Trophoblast cell (in vitro differentiated cells and primary cell): Measurements from ENCODE around the gene PPIA.

Experiments used
- DNase-seq, 2 donors: peaks; one replicate each; pipeline ENCODE4 v3.0.0-alpha.2; 2016
- H2AFZ ChIP-seq: 2 replicates; pipeline ENCODE4 v1.6.1; 2013; ENCODE audit warnings: low read length, moderate library complexity, mild to moderate bottlenecking; ENCODE audit not compliant: insufficient read depth, poor library complexity
- H2AK5ac ChIP-seq: 2 replicates; pipeline ENCODE4 v1.6.1; 2013; ENCODE audit warnings: mild to moderate bottlenecking, low read length
- H2BK120ac ChIP-seq: 2 replicates; pipeline ENCODE4 v1.6.1; 2013; ENCODE audit warnings: low read length, mild to moderate bottlenecking, moderate library complexity; ENCODE audit not compliant: insufficient read depth, poor library complexity
- H2BK12ac ChIP-seq: 2 replicates; pipeline ENCODE4 v1.6.1; 2013; ENCODE audit warnings: mild to moderate bottlenecking, low read length, moderate library complexity
- H2BK5ac ChIP-seq: 2 replicates; pipeline ENCODE4 v1.6.1; 2013; ENCODE audit warnings: low read length, low read depth, moderate library complexity, mild to moderate bottlenecking; ENCODE audit not compliant: poor library complexity
- H3K14ac ChIP-seq: 2 replicates; pipeline ENCODE4 v1.6.1; 2013; ENCODE audit warnings: mild to moderate bottlenecking, low read length
- H3K18ac ChIP-seq: 2 replicates; pipeline ENCODE4 v1.6.1; 2013; ENCODE audit warnings: mild to moderate bottlenecking, low read length
- H3K23ac ChIP-seq: 2 replicates; pipeline ENCODE4 v1.6.1; 2013; ENCODE audit warnings: low read length
- H3K27ac ChIP-seq: 2 replicates; pipeline ENCODE4 v1.5.1; 2013; ENCODE audit warnings: low read depth, mild to moderate bottlenecking, inconsistent platforms, low read length, moderate library complexity
- H3K27me3 ChIP-seq: 2 replicates; pipeline ENCODE4 v1.6.1; 2013; ENCODE audit warnings: inconsistent platforms, mild to moderate bottlenecking, low read length, moderate library complexity; ENCODE audit not compliant: insufficient read depth
- H3K36me3 ChIP-seq, 2 experiments: 1 replicate in 1 of 2; 2 replicates in 1 of 2; pipeline ENCODE4 v1.6.1; 2013; ENCODE audit warnings: low read length in 2 of 2, mild to moderate bottlenecking in 2 of 2, moderate library complexity in 1 of 2; ENCODE audit not compliant: insufficient read depth in 2 of 2, control insufficient read depth in 1 of 2
- H3K4ac ChIP-seq: 2 replicates; pipeline ENCODE4 v1.6.1; 2013; ENCODE audit warnings: low read depth, mild to moderate bottlenecking, low read length, moderate library complexity
- H3K4me1 ChIP-seq, 2 experiments: 1 replicate in 1 of 2; 2 replicates in 1 of 2; pipeline ENCODE4 v1.6.1; 2013; ENCODE audit warnings: low read length in 2 of 2, mild to moderate bottlenecking in 2 of 2, moderate library complexity in 1 of 2; ENCODE audit not compliant: insufficient read depth in 2 of 2, control insufficient read depth in 1 of 2
- H3K4me2 ChIP-seq: 2 replicates; pipeline ENCODE4 v1.6.1; 2013; ENCODE audit warnings: inconsistent platforms, mild to moderate bottlenecking, low read length, moderate library complexity
- H3K4me3 ChIP-seq: 2 replicates; pipeline ENCODE4 v1.5.1; 2013; ENCODE audit warnings: mild to moderate bottlenecking, low read depth, low read length, inconsistent platforms
- H3K79me1 ChIP-seq: one replicate; pipeline ENCODE4 v1.6.1; 2013; ENCODE audit warnings: low read length
- H3K79me2 ChIP-seq: 2 replicates; pipeline ENCODE4 v1.6.1; 2013; ENCODE audit warnings: low read length, mild to moderate bottlenecking; ENCODE audit not compliant: control insufficient read depth, insufficient read depth, poor library complexity
- H3K9ac ChIP-seq: 2 replicates; pipeline ENCODE4 v1.6.1; 2013; ENCODE audit warnings: mild to moderate bottlenecking, low read length
- H3K9me3 ChIP-seq: 2 replicates; pipeline ENCODE4 v1.6.1; 2013; ENCODE audit warnings: low read depth, mild to moderate bottlenecking, control low read depth, inconsistent platforms, low read length; ENCODE audit not compliant: insufficient read depth
- H4K12ac ChIP-seq: 2 replicates; pipeline ENCODE4 v1.6.1; 2013; ENCODE audit warnings: low read depth, mild to moderate bottlenecking, low read length, moderate library complexity
- H4K8ac ChIP-seq: 2 replicates; pipeline ENCODE4 v1.6.1; 2013; ENCODE audit warnings: low read depth, mild to moderate bottlenecking, low read length, moderate library complexity
- H4K91ac ChIP-seq: one replicate; pipeline ENCODE4 v1.6.1; 2013; ENCODE audit warnings: low read depth, mild to moderate bottlenecking, low read length, moderate library complexity
- WGBS: extraction: QIAGEN DNeasy Blood & Tissue Kit; methylation state at CpG from one replicate; pipeline ENCODE4 v1.1.7; 2013; ENCODE audit warnings: missing lambda C conversion rate; ENCODE audit not compliant: insufficient read length, insufficient coverage; ENCODE audit errors: extremely low coverage; 5-methylcytosine and 5-hydroxymethylcytosine counted together

Gene PPIA

GRCh38 chr7:44749992-44750391 lies 46.5 kb upstream of the PPIA start:
- Histone ChIP-seq H3K4me2 (no peak overlapping the region), H3K4me1 (peaks cover 12 to 19% of the 10 kb centered on the region in 2 experiments), H3K79me1 (peaks cover 5% of the 10 kb centered on the region), H3K27ac (no peak overlapping the region), H3K9ac (no peak overlapping the region), H2BK120ac (no peak overlapping the region), H3K79me2 (peaks cover 6% of the 10 kb centered on the region), H2AFZ (no peak overlapping the region), H3K18ac (no peak overlapping the region), H3K4ac (no peak overlapping the region), H3K14ac (no peak overlapping the region), H4K8ac (no peak overlapping the region), H3K9me3 (no peaks in the 10 kb centered on the region), H3K23ac (no peak overlapping the region), H2BK12ac (no peak overlapping the region), H4K12ac (no peak overlapping the region), H4K91ac (no peak overlapping the region), H2AK5ac (no peak overlapping the region), H3K36me3 (no peaks in the 10 kb centered on the region), H2BK5ac (no peak overlapping the region), H3K27me3 (no peaks in the 10 kb centered on the region), H3K4me3 (no peak overlapping the region)
- no peak for DNase-seq
- no CpG with 5 or more reads among the region's 2 CpGs for WGBS

- Histone ChIP-seq H2AK5ac (no peak overlapping the region), H4K91ac (no peak overlapping the region), H3K23ac (no peak overlapping the region), H3K79me1 (peaks cover 5% of the 10 kb centered on the region), H3K4me2 (no peak overlapping the region), H2BK5ac (no peak overlapping the region), H3K18ac (no peak overlapping the region), H3K9me3 (no peaks in the 10 kb centered on the region), H3K14ac (no peak overlapping the region), H3K79me2 (peaks cover 6% of the 10 kb centered on the region), H3K4me1 (peaks cover 12 to 19% of the 10 kb centered on the region in 2 experiments), H4K8ac (no peak overlapping the region), H3K36me3 (no peaks in the 10 kb centered on the region), H2AFZ (no peak overlapping the region), H3K4ac (no peak overlapping the region), H3K4me3 (peak overlapping the region; percentile 27), H2BK120ac (no peak overlapping the region), H3K9ac (no peak overlapping the region), H4K12ac (no peak overlapping the region), H3K27me3 (no peaks in the 10 kb centered on the region), H3K27ac (no peak overlapping the region), H2BK12ac (no peak overlapping the region)
- no peak for DNase-seq
- WGBS, result no CpG with 5 or more reads among the region's 3 CpGs
These were observed 46.1 kb upstream of the PPIA start for GRCh38 chr7:44750424-44750823.

- no CpG with 5 or more reads among the region's 6 CpGs for WGBS
- Histone ChIP-seq H3K9ac (no peak overlapping the region), H3K18ac (no peak overlapping the region), H3K79me1 (peaks cover 5% of the 10 kb centered on the region), H2BK12ac (no peak overlapping the region), H2AK5ac (no peak overlapping the region), H3K27me3 (no peaks in the 10 kb centered on the region), H3K4me3 (no peak overlapping the region), H4K12ac (no peak overlapping the region), H4K8ac (no peak overlapping the region), H3K79me2 (peaks cover 6% of the 10 kb centered on the region), H3K4me1 (peaks cover 12 to 19% of the 10 kb centered on the region in 2 experiments), H3K9me3 (no peaks in the 10 kb centered on the region), H2AFZ (no peak overlapping the region), H2BK5ac (no peak overlapping the region), H3K36me3 (no peaks in the 10 kb centered on the region), H3K4me2 (no peak overlapping the region), H3K4ac (no peak overlapping the region), H3K14ac (no peak overlapping the region), H3K27ac (no peak overlapping the region), H2BK120ac (no peak overlapping the region), H4K91ac (no peak overlapping the region), H3K23ac (no peak overlapping the region)
- DNase-seq, result peak in 1 of 2 donors; percentile 22
These were observed 45.4 kb upstream of the PPIA start for GRCh38 chr7:44750921-44751571.

- Histone ChIP-seq H3K14ac (no peak overlapping the region), H3K4me1 (peaks cover 12 to 19% of the 10 kb centered on the region in 2 experiments), H3K27me3 (no peaks in the 10 kb centered on the region), H3K4me2 (no peak overlapping the region), H4K12ac (no peak overlapping the region), H2BK120ac (no peak overlapping the region), H3K18ac (no peak overlapping the region), H4K8ac (no peak overlapping the region), H2BK12ac (no peak overlapping the region), H3K9ac (no peak overlapping the region), H3K4me3 (no peak overlapping the region), H4K91ac (no peak overlapping the region), H3K79me1 (peaks cover 5% of the 10 kb centered on the region), H3K36me3 (peaks cover 9% of the 10 kb centered on the region in 2 experiments), H3K4ac (no peak overlapping the region), H3K79me2 (peaks cover 6% of the 10 kb centered on the region), H3K27ac (no peak overlapping the region), H2AK5ac (no peak overlapping the region), H2AFZ (no peak overlapping the region), H3K9me3 (peaks cover 2% of the 10 kb centered on the region), H2BK5ac (no peak overlapping the region), H3K23ac (no peak overlapping the region)
- DNase-seq, result no peak
- WGBS, result no CpG with 5 or more reads among the region's 2 CpGs
These were observed 43.7 kb upstream of the PPIA start for GRCh38 chr7:44752822-44753221.
